Activated T-cell treated with anti-CD3 and anti-CD28 coated beads, Interleukin-2, amount 50 U/mL, for 4 hours (primary cell): Measurements from ENCODE around the gene XPO1. TPM values are rescaled to one million over a fixed set of nuclear protein-coding genes. Genes with fewer than 3 reads are reported as not detected.
"Not testable (repeated sequence)": the region's sequence is repeated elsewhere in the genome, so short reads cannot be mapped to it uniquely, and the experiment has no call there.

Experiments
- ATAC-seq, 2 donors: fragments of 200-7000 bp; cut with Tn5 transposase; one replicate each; pipeline ENCODE4 v1.10.0; 2021
- DNase-seq: peaks from one replicate; pipeline ENCODE4 v3.0.0-alpha.2; 2020
- H3K27me3 Mint-ChIP-seq: one replicate; pipeline ENCODE4 v1.8.0; 2021; ENCODE audit warnings: low read depth, mixed read lengths
- H3K36me3 Mint-ChIP-seq: one replicate; pipeline ENCODE4 v1.8.0; 2022; ENCODE audit warnings: mixed read lengths; ENCODE audit not compliant: insufficient read depth
- H3K4me1 Mint-ChIP-seq: one replicate; pipeline ENCODE4 v1.8.0; 2021; ENCODE audit warnings: low read depth, mixed read lengths
- H3K4me3 Mint-ChIP-seq: one replicate; pipeline ENCODE4 v1.8.0; 2021; ENCODE audit warnings: mild to moderate bottlenecking, moderate library complexity, mixed read lengths
- H3K9me3 Mint-ChIP-seq: one replicate; pipeline ENCODE4 v1.8.0; 2021; ENCODE audit warnings: mixed read lengths
- total RNA-seq, 3 donors: library from RNA; stranded (reverse); gene quantifications; one replicate each; pipeline ENCODE4 v1.2.1, GENCODE V29; 2021

XPO1 gene, protein sequence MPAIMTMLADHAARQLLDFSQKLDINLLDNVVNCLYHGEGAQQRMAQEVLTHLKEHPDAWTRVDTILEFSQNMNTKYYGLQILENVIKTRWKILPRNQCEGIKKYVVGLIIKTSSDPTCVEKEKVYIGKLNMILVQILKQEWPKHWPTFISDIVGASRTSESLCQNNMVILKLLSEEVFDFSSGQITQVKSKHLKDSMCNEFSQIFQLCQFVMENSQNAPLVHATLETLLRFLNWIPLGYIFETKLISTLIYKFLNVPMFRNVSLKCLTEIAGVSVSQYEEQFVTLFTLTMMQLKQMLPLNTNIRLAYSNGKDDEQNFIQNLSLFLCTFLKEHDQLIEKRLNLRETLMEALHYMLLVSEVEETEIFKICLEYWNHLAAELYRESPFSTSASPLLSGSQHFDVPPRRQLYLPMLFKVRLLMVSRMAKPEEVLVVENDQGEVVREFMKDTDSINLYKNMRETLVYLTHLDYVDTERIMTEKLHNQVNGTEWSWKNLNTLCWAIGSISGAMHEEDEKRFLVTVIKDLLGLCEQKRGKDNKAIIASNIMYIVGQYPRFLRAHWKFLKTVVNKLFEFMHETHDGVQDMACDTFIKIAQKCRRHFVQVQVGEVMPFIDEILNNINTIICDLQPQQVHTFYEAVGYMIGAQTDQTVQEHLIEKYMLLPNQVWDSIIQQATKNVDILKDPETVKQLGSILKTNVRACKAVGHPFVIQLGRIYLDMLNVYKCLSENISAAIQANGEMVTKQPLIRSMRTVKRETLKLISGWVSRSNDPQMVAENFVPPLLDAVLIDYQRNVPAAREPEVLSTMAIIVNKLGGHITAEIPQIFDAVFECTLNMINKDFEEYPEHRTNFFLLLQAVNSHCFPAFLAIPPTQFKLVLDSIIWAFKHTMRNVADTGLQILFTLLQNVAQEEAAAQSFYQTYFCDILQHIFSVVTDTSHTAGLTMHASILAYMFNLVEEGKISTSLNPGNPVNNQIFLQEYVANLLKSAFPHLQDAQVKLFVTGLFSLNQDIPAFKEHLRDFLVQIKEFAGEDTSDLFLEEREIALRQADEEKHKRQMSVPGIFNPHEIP (N-terminal part only)
- 100 to 1,000 TPM; 184 to 211 (median 196) TPM for total RNA-seq

DNA sequence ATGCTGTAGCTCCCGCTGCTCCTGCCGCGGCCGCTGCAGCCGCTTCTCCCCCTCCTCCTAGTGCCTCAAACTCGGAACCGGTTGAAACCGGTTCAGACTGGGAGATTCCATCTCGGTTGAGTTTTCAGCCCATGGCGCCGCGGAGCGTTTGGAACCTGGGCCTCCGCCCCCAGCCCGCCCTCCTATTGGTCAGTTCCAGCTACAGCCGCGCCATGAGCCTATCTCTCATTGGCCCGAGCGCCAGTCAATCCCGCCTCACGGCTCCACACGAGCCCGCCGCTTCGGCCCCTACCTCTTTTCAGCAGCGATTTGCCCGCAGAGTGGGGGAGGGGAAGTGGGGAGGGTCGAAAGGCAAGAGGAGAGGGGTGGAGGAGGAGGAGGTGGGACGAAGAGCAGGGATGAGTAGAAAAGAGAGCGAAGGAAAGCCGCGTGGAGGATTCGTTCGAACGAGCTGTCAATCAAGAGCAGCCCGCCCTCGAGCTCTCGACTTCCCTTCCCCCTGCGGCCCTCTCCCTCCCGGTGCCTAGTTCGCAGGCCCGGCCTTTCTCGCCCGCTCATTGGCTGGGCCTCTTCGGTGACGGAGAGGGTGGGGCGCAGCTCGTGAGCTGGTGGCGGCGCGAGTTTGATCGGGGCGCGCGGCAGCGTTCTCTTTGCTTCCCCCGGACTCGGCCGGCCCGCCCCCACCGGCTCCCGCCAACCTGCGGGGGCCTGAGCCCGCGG, at the start of gene XPO1:
Gene XPO1 (minus strand): TSS at position 157 of the 720 bp plus-strand sequence. CDS start 4,459 bp downstream, outside the sequence.
- peak; percentile 82 to 85 for ATAC-seq
- peak; percentile 97 for DNase-seq
- H3K9me3 Mint-ChIP-seq = no peaks in the 10 kb centered on the region
- H3K4me1 Mint-ChIP-seq = peaks cover 30% of the 10 kb centered on the region
- no peaks in the 10 kb centered on the region for H3K27me3 Mint-ChIP-seq
- H3K4me3 Mint-ChIP-seq = peak within 1 kb of the TSS; percentile 100
- peaks cover 5% of the 10 kb centered on the region for H3K36me3 Mint-ChIP-seq

DNA sequence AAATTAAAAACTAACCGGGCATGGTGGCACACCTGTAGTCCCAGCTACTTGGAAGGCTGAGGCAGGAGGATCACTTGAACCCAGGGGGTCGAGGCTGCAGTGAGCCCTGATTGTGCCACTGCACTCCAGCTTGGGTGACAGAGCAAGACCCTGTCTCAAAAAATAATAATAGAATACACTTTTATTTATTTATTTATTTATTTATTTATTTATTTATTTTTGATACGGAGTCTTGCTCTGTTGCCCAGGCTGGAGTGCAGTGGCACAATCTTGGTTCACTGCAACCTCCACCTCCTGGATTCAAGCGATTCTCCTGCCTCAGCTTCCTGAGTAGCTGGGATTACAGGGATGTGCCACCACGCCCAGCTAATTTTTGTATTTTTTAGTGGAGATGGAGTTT, 48.8 kb upstream of the XPO1 start:
- not testable (repeated sequence) for H3K4me3 Mint-ChIP-seq, H3K9me3 Mint-ChIP-seq, DNase-seq, H3K36me3 Mint-ChIP-seq, H3K27me3 Mint-ChIP-seq, H3K4me1 Mint-ChIP-seq, ATAC-seq

DNA sequence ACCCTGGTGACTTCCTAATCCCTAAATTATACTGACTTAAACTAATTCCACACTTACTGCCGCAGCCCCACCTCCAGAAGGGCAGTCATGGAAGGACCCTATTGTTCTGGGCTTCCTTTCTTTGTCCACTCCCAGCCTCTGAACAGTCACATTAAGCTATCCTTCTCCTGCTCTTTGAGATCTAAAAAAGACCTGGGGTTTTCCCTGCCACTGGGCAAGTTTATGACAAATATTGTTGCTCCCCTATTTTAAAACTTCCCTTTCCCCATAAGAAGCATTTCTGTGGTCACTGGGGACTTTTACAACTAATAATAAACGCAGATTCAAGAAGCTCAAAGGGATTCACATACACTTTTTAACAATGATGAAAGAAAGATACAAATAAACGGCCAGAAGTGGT, 47.2 kb upstream of the XPO1 start:
- DNase-seq = no peak
- Mint-ChIP-seq H3K27me3 (no peaks in the 10 kb centered on the region), H3K36me3 (no peaks in the 10 kb centered on the region), H3K4me3 (no peak overlapping the region), H3K9me3 (no peaks in the 10 kb centered on the region), H3K4me1 (no peaks in the 10 kb centered on the region)
- no peak for ATAC-seq

DNA sequence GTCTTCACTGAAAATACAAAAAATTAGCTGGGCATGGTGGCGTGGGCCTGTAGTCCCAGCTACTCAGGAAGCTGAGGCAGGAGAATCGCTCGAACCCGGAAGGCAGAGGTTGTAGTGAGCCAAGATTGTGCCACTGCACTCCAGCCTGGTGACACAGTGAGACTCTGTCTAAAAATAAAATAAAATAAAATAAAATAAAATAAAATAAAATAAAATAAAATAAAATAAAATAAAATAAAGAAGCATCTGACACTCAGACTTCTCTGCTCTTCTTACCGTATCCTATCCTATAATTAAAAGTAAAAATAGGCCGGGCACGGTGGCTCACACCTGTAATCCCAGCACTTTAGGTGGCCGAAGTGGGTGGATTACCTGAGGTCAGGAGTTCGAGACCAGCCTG, 46.2 kb upstream of the XPO1 start:
- not testable (repeated sequence) for H3K4me1 Mint-ChIP-seq, H3K27me3 Mint-ChIP-seq, DNase-seq, H3K36me3 Mint-ChIP-seq, H3K4me3 Mint-ChIP-seq, ATAC-seq, H3K9me3 Mint-ChIP-seq

DNA sequence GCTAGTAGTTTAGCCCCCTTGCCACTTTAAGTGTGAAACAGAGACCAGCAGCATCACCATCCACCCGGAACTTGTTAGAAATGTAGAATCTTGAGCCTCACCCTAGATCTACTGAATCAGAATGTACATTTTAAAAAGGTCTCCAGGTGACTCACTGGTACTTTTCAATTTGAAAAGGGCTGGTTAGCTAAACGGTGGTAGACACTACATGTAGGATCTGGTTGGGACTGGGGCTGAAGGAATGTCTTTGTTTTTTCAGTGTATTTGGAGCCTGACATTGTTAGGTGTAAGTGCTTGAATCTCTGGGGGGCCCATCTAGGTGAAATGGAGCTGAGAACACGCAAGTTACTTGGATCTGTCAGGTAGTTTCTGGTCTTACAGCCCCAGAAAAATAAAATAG, 44.0 kb upstream of the XPO1 start:
- no peaks in the 10 kb centered on the region for H3K4me1 Mint-ChIP-seq
- no peaks in the 10 kb centered on the region for H3K9me3 Mint-ChIP-seq
- H3K4me3 Mint-ChIP-seq = no peak overlapping the region

DNA sequence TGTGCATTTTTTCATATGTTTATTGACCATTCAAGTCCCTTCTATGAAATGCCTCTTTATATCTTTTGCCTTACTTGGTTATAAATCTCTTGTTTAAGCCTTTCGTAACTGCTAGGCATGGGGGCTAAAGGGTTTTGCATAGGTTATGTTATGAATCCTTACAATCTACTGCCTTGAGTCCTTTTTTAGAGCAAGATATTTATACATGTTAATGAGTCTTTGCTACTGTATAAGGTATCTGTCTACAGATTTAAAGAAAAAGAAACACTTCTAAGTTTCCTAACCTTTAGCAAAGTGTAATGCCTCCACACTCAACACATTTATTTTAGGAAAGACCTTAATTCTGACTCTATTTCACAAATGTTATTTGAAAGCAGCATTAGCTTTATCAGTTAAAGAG, 43.6 kb upstream of the XPO1 start:
- DNase-seq (no peak), ATAC-seq (no peak)
- no peaks in the 10 kb centered on the region for H3K27me3 Mint-ChIP-seq
- no peaks in the 10 kb centered on the region for H3K9me3 Mint-ChIP-seq
- no peak overlapping the region for H3K4me3 Mint-ChIP-seq
- H3K36me3 Mint-ChIP-seq = no peaks in the 10 kb centered on the region
- H3K4me1 Mint-ChIP-seq = no peaks in the 10 kb centered on the region

More for the DNA sequence above, 44.0 kb upstream of the XPO1 start:
- no peaks in the 10 kb centered on the region for H3K36me3 Mint-ChIP-seq
- ATAC-seq = no peak
- H3K27me3 Mint-ChIP-seq = no peaks in the 10 kb centered on the region
- DNase-seq = no peak

DNA sequence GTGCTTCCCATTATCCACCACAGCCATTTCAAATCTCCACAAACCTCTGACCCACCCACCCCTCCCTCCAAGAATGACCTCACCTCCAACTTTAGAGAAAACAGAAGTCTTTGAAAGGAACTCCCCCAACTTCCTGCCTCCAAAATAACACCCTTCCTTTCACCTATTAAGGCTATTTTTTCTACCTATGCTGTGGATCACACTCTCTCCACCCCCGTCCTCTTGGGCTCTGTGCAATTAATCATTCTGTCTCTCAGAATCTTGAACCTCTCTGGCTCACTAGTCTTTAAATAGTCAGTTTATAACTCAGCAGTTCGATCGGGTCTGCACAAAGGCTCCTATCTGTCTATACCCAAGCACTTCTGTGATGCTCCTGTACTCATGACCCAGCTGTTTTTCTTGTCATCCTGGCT, 37.3 kb upstream of the XPO1 start:
- DNase-seq = no peak
- H3K4me3 Mint-ChIP-seq = no peak overlapping the region

DNA sequence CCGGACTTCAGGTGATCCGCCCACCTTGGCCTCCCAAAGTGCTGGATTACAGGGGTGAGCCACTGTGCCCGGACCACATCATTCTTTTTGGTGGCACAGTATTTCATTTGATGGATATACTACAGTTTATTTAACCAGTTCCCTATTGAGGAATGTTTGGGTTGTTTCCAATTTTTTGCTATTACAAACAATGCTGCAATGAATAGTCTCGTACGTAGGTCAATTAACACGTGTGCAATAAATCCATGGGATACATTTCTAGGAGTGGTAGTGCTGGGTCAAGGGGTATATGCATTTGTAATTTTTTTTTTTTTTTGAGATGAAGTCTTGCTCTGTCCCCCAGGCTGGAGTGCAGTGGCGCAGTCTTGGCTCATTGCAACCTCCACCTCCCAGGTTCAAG, 28.4 kb upstream of the XPO1 start:
- no peaks in the 10 kb centered on the region for H3K9me3 Mint-ChIP-seq
- no peaks in the 10 kb centered on the region for H3K4me1 Mint-ChIP-seq
- H3K27me3 Mint-ChIP-seq = no peaks in the 10 kb centered on the region
- H3K36me3 Mint-ChIP-seq = no peaks in the 10 kb centered on the region
- no peak for ATAC-seq
- no peak overlapping the region for H3K4me3 Mint-ChIP-seq
- no peak for DNase-seq

More for the DNA sequence above, 37.3 kb upstream of the XPO1 start:
- H3K4me1 Mint-ChIP-seq = peaks cover 9% of the 10 kb centered on the region
- no peak for ATAC-seq
- H3K36me3 Mint-ChIP-seq = no peaks in the 10 kb centered on the region
- H3K27me3 Mint-ChIP-seq = no peaks in the 10 kb centered on the region
- H3K9me3 Mint-ChIP-seq = no peaks in the 10 kb centered on the region

DNA sequence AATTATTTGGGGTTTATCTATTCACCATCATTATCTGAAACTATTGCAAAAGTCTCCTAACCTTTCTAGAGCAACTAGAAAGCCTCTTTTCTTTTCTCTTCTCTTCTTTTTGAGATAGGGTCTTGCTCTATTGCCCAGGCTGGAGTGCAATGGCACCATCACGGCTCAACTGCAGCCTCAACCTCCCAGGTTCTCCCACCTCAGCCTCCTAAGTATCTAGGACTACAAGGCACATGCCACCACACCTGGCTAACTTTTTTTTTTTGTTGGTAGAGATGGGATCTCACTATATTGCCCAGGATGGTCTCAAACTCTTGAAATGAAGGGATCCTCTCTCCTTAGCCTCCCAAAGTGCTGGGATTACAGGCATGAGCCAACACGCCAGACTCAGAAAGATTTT, 24.5 kb upstream of the XPO1 start:
- DNase-seq = no peak
- no peaks in the 10 kb centered on the region for H3K27me3 Mint-ChIP-seq
- H3K9me3 Mint-ChIP-seq = no peaks in the 10 kb centered on the region
- no peak for ATAC-seq
- no peaks in the 10 kb centered on the region for H3K36me3 Mint-ChIP-seq
- no peaks in the 10 kb centered on the region for H3K4me1 Mint-ChIP-seq
- no peak overlapping the region for H3K4me3 Mint-ChIP-seq

DNA sequence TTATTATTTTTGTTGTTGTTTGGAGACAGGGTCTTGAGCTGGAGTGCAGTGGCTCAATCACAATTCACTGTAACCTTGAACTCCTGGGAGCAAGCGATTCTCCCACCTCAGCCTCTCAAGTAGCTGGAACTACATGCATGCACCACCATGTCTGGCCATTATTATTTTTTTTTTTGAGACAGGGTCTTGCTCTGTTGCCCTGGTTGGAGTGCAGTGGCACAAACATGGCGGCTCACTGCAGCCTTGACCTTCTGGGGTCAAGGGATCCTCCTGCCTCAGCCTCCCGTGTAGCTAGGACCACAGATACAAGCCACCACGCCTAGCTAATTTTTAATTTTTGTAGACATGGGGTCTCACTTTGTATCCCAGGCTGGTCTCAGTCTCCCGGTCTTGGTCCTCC, 20.0 kb upstream of the XPO1 start:
- DNase-seq (no peak), ATAC-seq (no peak)
- no peaks in the 10 kb centered on the region for H3K27me3 Mint-ChIP-seq
- H3K9me3 Mint-ChIP-seq = no peaks in the 10 kb centered on the region
- H3K4me1 Mint-ChIP-seq = no peaks in the 10 kb centered on the region
- H3K4me3 Mint-ChIP-seq = no peak overlapping the region
- H3K36me3 Mint-ChIP-seq = no peaks in the 10 kb centered on the region

DNA sequence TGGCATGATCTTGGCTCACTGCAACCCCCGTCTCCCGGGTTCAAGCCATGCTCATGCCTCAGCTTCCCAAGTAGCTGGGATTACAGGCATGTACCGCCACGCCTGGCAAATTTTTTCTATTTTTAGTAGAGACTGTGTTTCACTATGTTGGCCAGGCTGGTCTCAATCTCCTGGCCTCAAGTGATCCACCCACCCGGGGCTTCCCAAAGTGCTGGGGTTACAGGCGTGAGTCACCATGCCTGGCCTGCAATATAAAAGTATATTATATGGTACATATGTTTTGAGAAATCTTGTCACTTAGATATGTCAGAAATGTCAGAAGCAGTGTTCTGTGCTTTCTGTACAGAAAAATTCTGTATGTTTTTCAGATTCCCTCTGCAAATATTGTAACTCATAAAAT, 19.2 kb upstream of the XPO1 start:
- DNase-seq = no peak
- ATAC-seq = no peak
- H3K36me3 Mint-ChIP-seq = no peaks in the 10 kb centered on the region
- no peak overlapping the region for H3K4me3 Mint-ChIP-seq
- no peaks in the 10 kb centered on the region for H3K4me1 Mint-ChIP-seq
- no peaks in the 10 kb centered on the region for H3K27me3 Mint-ChIP-seq
- H3K9me3 Mint-ChIP-seq = no peaks in the 10 kb centered on the region

DNA sequence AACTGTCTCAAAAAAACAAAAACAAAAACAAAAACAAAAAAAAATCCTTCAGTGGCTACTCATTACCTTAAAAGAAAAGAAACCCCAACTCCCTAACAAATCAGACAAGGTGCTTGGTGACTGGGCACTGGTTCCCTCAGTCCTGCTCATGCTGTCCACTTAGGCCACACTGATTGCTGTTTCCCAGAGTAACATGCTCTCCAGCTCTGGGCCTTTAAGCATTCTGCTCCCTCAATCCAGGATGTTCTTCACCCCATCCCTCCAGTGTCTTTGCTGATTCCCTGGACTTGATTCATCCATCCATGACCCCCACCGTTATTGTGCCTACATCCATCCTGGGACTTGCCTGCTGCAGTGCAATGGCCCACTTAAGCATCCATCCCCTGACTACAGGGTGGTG, 16.4 kb upstream of the XPO1 start:
- ATAC-seq (no peak), DNase-seq (no peak)
- H3K4me1 Mint-ChIP-seq = no peaks in the 10 kb centered on the region
- H3K4me3 Mint-ChIP-seq = no peak overlapping the region
- no peaks in the 10 kb centered on the region for H3K27me3 Mint-ChIP-seq
- H3K36me3 Mint-ChIP-seq = no peaks in the 10 kb centered on the region
- no peaks in the 10 kb centered on the region for H3K9me3 Mint-ChIP-seq

DNA sequence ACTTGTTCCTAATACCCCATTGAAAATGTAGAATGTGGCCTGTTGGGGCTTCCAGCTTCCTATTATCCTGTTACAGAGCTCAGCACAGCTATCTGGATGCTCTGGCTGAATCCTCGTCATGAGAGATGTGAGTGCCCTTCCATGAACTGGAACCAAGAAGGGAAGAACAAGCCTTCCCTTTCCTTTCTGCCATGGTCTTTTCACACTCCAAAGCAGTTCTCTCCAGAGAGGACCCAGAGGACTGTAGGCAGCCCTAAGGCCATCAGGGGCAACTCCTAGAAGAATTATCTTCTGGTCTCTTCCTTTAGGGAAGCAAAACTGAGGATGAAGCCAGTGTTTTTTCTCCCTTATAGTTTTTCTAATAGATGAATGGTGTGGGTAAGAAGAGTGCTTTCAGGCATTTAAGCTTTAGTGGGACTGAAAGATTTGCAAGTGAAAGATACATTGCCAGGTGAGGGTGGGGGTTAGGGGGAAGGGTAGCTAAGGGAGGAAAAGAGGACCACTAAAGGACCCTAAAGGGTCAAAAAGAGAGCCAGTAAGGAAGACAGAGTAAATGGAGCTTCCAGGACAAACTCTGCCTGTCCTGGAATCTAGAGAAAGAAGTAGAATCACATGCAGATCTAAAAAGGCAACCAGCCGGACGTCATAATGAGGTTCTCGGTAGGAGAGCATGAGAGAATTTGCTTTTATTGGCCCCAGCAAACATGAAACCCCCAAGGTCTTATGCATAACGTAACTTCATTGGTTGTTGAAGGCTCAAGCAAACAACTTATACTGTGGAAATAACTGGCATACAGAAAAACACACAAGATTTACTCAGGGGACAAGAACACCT, 12.4 kb upstream of the XPO1 start:
- no peak for DNase-seq
- no peaks in the 10 kb centered on the region for H3K27me3 Mint-ChIP-seq
- no peaks in the 10 kb centered on the region for H3K36me3 Mint-ChIP-seq
- no peak overlapping the region for H3K4me3 Mint-ChIP-seq
- ATAC-seq = no peak
- no peaks in the 10 kb centered on the region for H3K9me3 Mint-ChIP-seq
- H3K4me1 Mint-ChIP-seq = no peaks in the 10 kb centered on the region
